Progenitor cell of endocrine pancreas (in vitro differentiated cells): ENCODE results near the gene CEACAM18. TPM values are rescaled to one million over a fixed set of nuclear protein-coding genes. Genes with fewer than 3 reads are reported as not detected.

ENCODE experiments used
- DNase-seq: peaks from one replicate; pipeline ENCODE4 v3.0.0; 2021; ENCODE audit warnings: low spot score; ENCODE audit not compliant: unreplicated experiment
- H3K27ac Mint-ChIP-seq: 2 replicates; pipeline ENCODE4 v1.8.0; 2021; ENCODE audit warnings: mild to moderate bottlenecking, moderate library complexity, mixed read lengths
- H3K27me3 Mint-ChIP-seq: 2 replicates; pipeline ENCODE4 v1.8.0; 2021; ENCODE audit warnings: mixed read lengths
- H3K36me3 Mint-ChIP-seq: 2 replicates; pipeline ENCODE4 v1.8.0; 2022; ENCODE audit warnings: mixed read lengths; ENCODE audit not compliant: insufficient read depth
- H3K4me1 Mint-ChIP-seq: 2 replicates; pipeline ENCODE4 v1.8.0; 2021; ENCODE audit warnings: low read depth, mixed read lengths
- H3K4me3 Mint-ChIP-seq: 2 replicates; pipeline ENCODE4 v1.8.0; 2021; ENCODE audit warnings: low read depth, mild to moderate bottlenecking, moderate library complexity, mixed read lengths
- H3K9me3 Mint-ChIP-seq: 2 replicates; pipeline ENCODE4 v1.8.0; 2021; ENCODE audit warnings: low read depth, mixed read lengths
- CTCF ChIP-seq: fragments of 200-600 bp; sonication (generic); IDR thresholded peaks from one replicate; pipeline ENCODE4 v1.5.0; 2021; ENCODE audit warnings: antibody characterized with exemption, mild to moderate bottlenecking; ENCODE audit not compliant: unreplicated experiment
- total RNA-seq: library from RNA; stranded (reverse); gene quantifications from 2 replicates; pipeline ENCODE4 v1.2.1, GENCODE V29; 2021

CEACAM18 gene
- total RNA-seq, 1 donor from 2014 or later: not detected

GRCh38 chr19:51521781-51522180, 43.4 kb downstream of the CEACAM18 start:
- Mint-ChIP-seq H3K9me3 (peaks cover 7% of the 10 kb centered on the region), H3K4me1 (no peaks in the 10 kb centered on the region), H3K4me3 (no peak overlapping the region), H3K27ac (no peak overlapping the region), H3K36me3 (no peaks in the 10 kb centered on the region), H3K27me3 (peaks cover 21% of the 10 kb centered on the region)
- no peak for TF ChIP-seq CTCF
- no peak for DNase-seq

- H3K27ac Mint-ChIP-seq: no peak overlapping the region
- no peaks in the 10 kb centered on the region for H3K4me1 Mint-ChIP-seq
- H3K9me3 Mint-ChIP-seq: peaks cover 3% of the 10 kb centered on the region
- peaks cover 30% of the 10 kb centered on the region for H3K27me3 Mint-ChIP-seq
- H3K36me3 Mint-ChIP-seq: no peaks in the 10 kb centered on the region
- no peak for DNase-seq
- TF ChIP-seq CTCF: no peak
- no peak overlapping the region for H3K4me3 Mint-ChIP-seq
Observed at GRCh38 chr19:51524666-51525264, 46.4 kb downstream of the CEACAM18 start.

GRCh38 chr19:51525651-51526050, 47.3 kb downstream of the CEACAM18 start:
- H3K9me3 Mint-ChIP-seq: peaks cover 3% of the 10 kb centered on the region
- no peak for DNase-seq
- peaks cover 30% of the 10 kb centered on the region for H3K27me3 Mint-ChIP-seq
- no peaks in the 10 kb centered on the region for H3K36me3 Mint-ChIP-seq
- no peak for TF ChIP-seq CTCF
- no peak overlapping the region for H3K4me3 Mint-ChIP-seq
- no peaks in the 10 kb centered on the region for H3K4me1 Mint-ChIP-seq
- H3K27ac Mint-ChIP-seq: no peak overlapping the region

GRCh38 chr19:51529301-51529700, 51.0 kb downstream of the CEACAM18 start:
- no peaks in the 10 kb centered on the region for H3K4me1 Mint-ChIP-seq
- peaks cover 36% of the 10 kb centered on the region for H3K27me3 Mint-ChIP-seq
- TF ChIP-seq CTCF: no peak
- H3K4me3 Mint-ChIP-seq: no peak overlapping the region
- no peaks in the 10 kb centered on the region for H3K9me3 Mint-ChIP-seq
- no peak for DNase-seq
- no peaks in the 10 kb centered on the region for H3K36me3 Mint-ChIP-seq
- no peak overlapping the region for H3K27ac Mint-ChIP-seq

- Mint-ChIP-seq H3K36me3 (no peaks in the 10 kb centered on the region), H3K4me3 (no peak overlapping the region), H3K9me3 (no peaks in the 10 kb centered on the region), H3K4me1 (no peaks in the 10 kb centered on the region), H3K27ac (no peak overlapping the region), H3K27me3 (peaks cover 46% of the 10 kb centered on the region)
- DNase-seq: no peak
- TF ChIP-seq CTCF: no peak
Observed at GRCh38 chr19:51530616-51531015, 52.3 kb downstream of the CEACAM18 start.
